ENCODE results near the gene ADA. TPM values are rescaled to one million over a fixed set of nuclear protein-coding genes. Genes with fewer than 3 reads are reported as not detected.

ADA gene
- total RNA-seq, 4 donors from 2014 or later, result 1.6 to 25.6 (median 5.0) TPM

DNA sequence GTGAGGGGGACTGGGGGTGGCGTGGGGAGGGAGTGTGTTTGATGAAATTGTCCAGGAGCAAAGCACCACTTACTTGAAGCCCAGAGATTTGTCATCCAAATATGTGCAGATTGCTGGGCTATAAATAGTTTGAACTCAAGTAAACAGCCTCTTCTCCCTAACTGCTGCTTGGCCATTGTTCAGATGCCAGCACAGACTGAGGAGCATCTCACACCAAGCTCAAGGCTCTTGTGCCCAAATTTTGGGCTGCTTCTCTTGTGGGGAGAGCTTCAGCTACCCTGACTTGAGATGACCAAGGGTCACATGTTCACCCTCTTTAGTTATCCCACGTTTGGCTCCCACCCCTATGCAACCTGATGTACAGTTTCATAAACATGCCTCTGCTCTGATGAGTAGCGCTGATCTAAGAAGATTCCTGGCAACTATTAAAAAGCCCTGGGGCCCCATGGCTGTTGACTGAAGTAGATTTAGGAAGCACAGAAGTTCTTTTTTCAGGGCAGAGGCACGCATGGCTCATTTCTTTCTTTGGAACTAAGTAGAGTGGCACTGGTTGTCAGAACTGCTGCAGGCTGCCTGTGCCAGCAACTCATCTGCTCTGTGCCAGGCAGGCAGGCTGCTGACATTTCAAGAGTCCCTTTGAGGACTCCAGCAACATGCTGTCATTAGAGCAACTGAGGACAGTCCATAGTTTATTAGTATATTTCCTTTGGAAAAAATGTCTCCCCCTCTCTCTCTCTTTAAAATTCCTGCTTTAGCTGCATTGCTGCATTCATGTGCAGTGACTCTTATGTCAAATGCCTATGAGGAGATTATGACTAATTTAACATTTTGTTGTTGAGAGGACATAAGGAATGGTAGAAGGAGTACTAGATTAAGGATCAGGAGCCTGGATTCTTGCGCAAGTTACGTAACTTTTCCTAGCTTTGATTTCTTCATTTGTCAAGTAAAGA, 78.7 kb downstream of the ADA start:
- Histone ChIP-seq H3K4me1 (peaks cover 0 to 8% (median 0%) of the 10 kb centered on the region in 4 donors), H3K9me3 (no peaks in the 10 kb centered on the region), H3K4me3 (no peak overlapping the region), H3K36me3 (no peaks in the 10 kb centered on the region), H3K27me3 (no peaks in the 10 kb centered on the region), H3K27ac (peak overlapping the region; percentile 20 to 78 (median 62))
- no peak for DNase-seq
- TF ChIP-seq POLR2A (IDR thresholded peaks at IDR 0.05), result no peak
- TF ChIP-seq, protein P1, sequence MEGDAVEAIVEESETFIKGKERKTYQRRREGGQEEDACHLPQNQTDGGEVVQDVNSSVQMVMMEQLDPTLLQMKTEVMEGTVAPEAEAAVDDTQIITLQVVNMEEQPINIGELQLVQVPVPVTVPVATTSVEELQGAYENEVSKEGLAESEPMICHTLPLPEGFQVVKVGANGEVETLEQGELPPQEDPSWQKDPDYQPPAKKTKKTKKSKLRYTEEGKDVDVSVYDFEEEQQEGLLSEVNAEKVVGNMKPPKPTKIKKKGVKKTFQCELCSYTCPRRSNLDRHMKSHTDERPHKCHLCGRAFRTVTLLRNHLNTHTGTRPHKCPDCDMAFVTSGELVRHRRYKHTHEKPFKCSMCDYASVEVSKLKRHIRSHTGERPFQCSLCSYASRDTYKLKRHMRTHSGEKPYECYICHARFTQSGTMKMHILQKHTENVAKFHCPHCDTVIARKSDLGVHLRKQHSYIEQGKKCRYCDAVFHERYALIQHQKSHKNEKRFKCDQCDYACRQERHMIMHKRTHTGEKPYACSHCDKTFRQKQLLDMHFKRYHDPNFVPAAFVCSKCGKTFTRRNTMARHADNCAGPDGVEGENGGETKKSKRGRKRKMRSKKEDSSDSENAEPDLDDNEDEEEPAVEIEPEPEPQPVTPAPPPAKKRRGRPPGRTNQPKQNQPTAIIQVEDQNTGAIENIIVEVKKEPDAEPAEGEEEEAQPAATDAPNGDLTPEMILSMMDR (IDR thresholded peaks at IDR 0.05), result no peak

- Histone ChIP-seq H3K36me3 (no peaks in the 10 kb centered on the region), H3K27ac (peak overlapping the region in 2 of 4 donors; percentile 34 to 78), H3K9me3 (no peaks in the 10 kb centered on the region), H3K4me3 (no peak overlapping the region), H3K27me3 (no peaks in the 10 kb centered on the region), H3K4me1 (peaks cover 0 to 7% (median 0%) of the 10 kb centered on the region in 4 donors)
- TF ChIP-seq, protein P1 (IDR thresholded peaks at IDR 0.05), result no peak
- DNase-seq, result no peak
These were observed 80.0 kb downstream of the ADA start for GRCh38 chr20:44571362-44571988.

DNA sequence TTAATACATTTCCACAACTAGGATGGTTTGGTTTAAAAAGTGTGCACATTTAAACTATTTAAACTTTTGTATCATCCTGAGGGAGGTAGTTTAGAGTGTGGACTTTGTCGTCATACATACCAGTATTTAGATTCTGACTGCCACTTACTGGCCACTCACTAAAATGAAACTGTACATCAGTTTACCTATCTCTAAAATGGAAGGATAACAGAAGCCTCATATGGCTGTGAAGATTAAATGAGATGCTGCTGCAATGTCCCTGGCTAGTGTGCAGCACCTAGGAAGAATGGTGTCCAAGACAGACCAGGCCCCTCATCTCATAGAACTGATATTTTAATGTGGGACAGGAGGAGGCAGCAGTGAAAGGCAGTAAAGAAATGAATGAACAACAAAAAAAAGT, 81.1 kb downstream of the ADA start:
- Histone ChIP-seq H3K27me3 (no peaks in the 10 kb centered on the region), H3K36me3 (no peaks in the 10 kb centered on the region), H3K27ac (no peak overlapping the region), H3K9me3 (no peaks in the 10 kb centered on the region), H3K4me1 (peaks cover 0 to 4% (median 0%) of the 10 kb centered on the region in 4 donors), H3K4me3 (no peak overlapping the region)
- DNase-seq, result no peak
- no peak for TF ChIP-seq POLR2A (IDR thresholded peaks at IDR 0.05)
- TF ChIP-seq, protein P1 (IDR thresholded peaks at IDR 0.05), result no peak

Other genes starting within 250 kb of the ADA start
- gene TTPAL, start 175.8 kb downstream of the ADA start, total RNA-seq, result 10 to 100 TPM in 1 of 4 donors, 1 to 10 TPM in 3; 6.0 to 30.5 (median 8.9) TPM
- gene SERINC3, start 129.6 kb downstream of the ADA start, total RNA-seq, result 10 to 100 TPM; 24.8 to 70.0 (median 54.2) TPM
- gene PKIG, start 69.1 kb downstream of the ADA start, total RNA-seq, result 10 to 100 TPM; 27.9 to 60.2 (median 28.3) TPM
- 10 to 100 TPM in 2 of 4 donors, 1 to 10 TPM in 2; 5.8 to 32.2 (median 11.2) TPM for gene CCN5, start 63.7 kb upstream of the ADA start, total RNA-seq
- under 1 TPM in 1 of 4 donors, not detected in 3; 0.54 TPM for gene KCNK15, start 94.2 kb upstream of the ADA start, total RNA-seq
- gene RIMS4, start 158.8 kb upstream of the ADA start, total RNA-seq, result under 1 TPM in 2 of 4 donors, not detected in 2; 0.13 to 0.18 TPM
- 100 to 1,000 TPM; 105 to 174 (median 125) TPM for gene YWHAB, start 234.0 kb upstream of the ADA start, total RNA-seq

Measured in Peyer's patch (tissue), 4 donors.